IMR-90 (cell line): ENCODE measurements around the gene FHAD1. TPM values are rescaled to one million over a fixed set of nuclear protein-coding genes. Genes with fewer than 3 reads are reported as not detected.

ENCODE experiments used
- ATAC-seq: fragments of 200-7000 bp; cut with Tn5 transposase; 2 replicates; pipeline ENCODE4 v1.9.1; 2020; ENCODE audit warnings: low read depth, mild to moderate bottlenecking, moderate library complexity
- BruUV-seq: library from RNA; stranded (reverse); fragments of 400-500 nt; replicated peaks from 2 replicates; lab custom pipeline; 2021; lab: Mats Ljungman, UMichigan
- CTCF ChIA-PET: fragments of 300-600 bp; formaldehyde crosslinking; extraction: SDS; loops from one replicate; lab custom pipeline; 2021; ENCODE audit warnings: antibody characterized with exemption; lab: Yijun Ruan, JAX
- POLR2A ChIA-PET: fragments of 300-600 bp; sonication (Branson Sonifier 250); formaldehyde crosslinking; loops from one replicate; lab custom pipeline; 2022; ENCODE audit warnings: antibody characterized with exemption; ENCODE audit not compliant: unreplicated experiment; lab: Charles Lee
- DNase-seq: peaks from one replicate; pipeline ENCODE4 v3.0.0; 2013
- H2AFZ ChIP-seq: replicated peaks from 2 replicates; pipeline ENCODE3; 2013; ENCODE audit warnings: low read length, mild to moderate bottlenecking; ENCODE audit not compliant: poor library complexity
- H2AK5ac ChIP-seq: 2 replicates; pipeline ENCODE4 v1.6.1; 2013; ENCODE audit warnings: low read depth, low read length, inconsistent platforms
- H2AK9ac ChIP-seq: replicated peaks from 2 replicates; pipeline ENCODE3; 2013; ENCODE audit warnings: mild to moderate bottlenecking, low read depth, low read length, moderate library complexity; ENCODE audit not compliant: poor library complexity
- H2BK120ac ChIP-seq: 2 replicates; pipeline ENCODE4 v1.6.1; 2013; ENCODE audit warnings: low read depth, low read length, inconsistent platforms
- H2BK15ac ChIP-seq: 3 replicates; pipeline ENCODE4 v1.6.1; 2013; ENCODE audit warnings: low read depth, low read length, inconsistent platforms
- H2BK20ac ChIP-seq: 2 replicates; pipeline ENCODE4 v1.6.1; 2013; ENCODE audit warnings: low read depth, mild to moderate bottlenecking, inconsistent platforms, low read length, moderate library complexity
- H2BK5ac ChIP-seq: 2 replicates; pipeline ENCODE4 v1.6.1; 2013; ENCODE audit warnings: mild to moderate bottlenecking, low read depth, low read length, inconsistent platforms; ENCODE audit not compliant: poor library complexity, severe bottlenecking
- H3K14ac ChIP-seq: replicated peaks from 2 replicates; pipeline ENCODE4 v1.6.1; 2013; ENCODE audit warnings: low read depth, low read length, inconsistent platforms
- H3K18ac ChIP-seq: 2 replicates; pipeline ENCODE4 v1.6.1; 2013; ENCODE audit warnings: low read depth, low read length, control low read depth
- H3K23ac ChIP-seq: 2 replicates; pipeline ENCODE4 v1.6.1; 2013; ENCODE audit warnings: low read depth, low read length, inconsistent platforms
- H3K27ac ChIP-seq: 2 replicates; pipeline ENCODE4 v1.5.1; 2013; ENCODE audit warnings: mild to moderate bottlenecking, control low read depth, low read length; ENCODE audit not compliant: insufficient read depth
- H3K27me3 ChIP-seq: 2 replicates; pipeline ENCODE4 v1.6.1; 2013; ENCODE audit warnings: low read length; ENCODE audit not compliant: control insufficient read depth, insufficient read depth
- H3K36me3 ChIP-seq: 2 replicates; pipeline ENCODE4 v1.6.1; 2013; ENCODE audit warnings: low read length, mixed read lengths; ENCODE audit not compliant: control insufficient read depth, insufficient read depth
- H3K4ac ChIP-seq: 2 replicates; pipeline ENCODE4 v1.6.1; 2013; ENCODE audit warnings: low read depth, low read length, inconsistent platforms
- H3K4me1 ChIP-seq: 2 replicates; pipeline ENCODE4 v1.6.1; 2013; ENCODE audit warnings: low read length, mixed read lengths; ENCODE audit not compliant: control insufficient read depth, insufficient read depth
- H3K4me2 ChIP-seq: 2 replicates; pipeline ENCODE4 v1.6.1; 2013; ENCODE audit warnings: low read depth, mild to moderate bottlenecking, control low read depth, low read length, moderate library complexity
- H3K4me3 ChIP-seq: 2 replicates; pipeline ENCODE4 v1.5.1; 2013; ENCODE audit warnings: low read depth, mild to moderate bottlenecking, control low read depth, low read length, moderate library complexity; ENCODE audit not compliant: insufficient read depth
- H3K56ac ChIP-seq: 2 replicates; pipeline ENCODE4 v1.6.1; 2013; ENCODE audit warnings: low read length, inconsistent platforms; ENCODE audit not compliant: insufficient read depth; ENCODE audit errors: extremely low read depth
- H3K79me1 ChIP-seq, 2 experiments: 2 replicates each; pipeline ENCODE4 v1.6.1; 2013; ENCODE audit warnings: low read length in 2 of 2, inconsistent platforms in 1 of 2, low read depth in 1 of 2
- H3K9ac ChIP-seq: 2 replicates; pipeline ENCODE4 v1.6.1; 2013; ENCODE audit warnings: low read depth, low read length, control low read depth
- H3K9me1 ChIP-seq: 2 replicates; pipeline ENCODE4 v1.6.1; 2013; ENCODE audit warnings: low read length, inconsistent platforms; ENCODE audit not compliant: insufficient read depth
- H3K9me3 ChIP-seq: 2 replicates; pipeline ENCODE4 v1.6.1; 2013; ENCODE audit warnings: low read length; ENCODE audit not compliant: control insufficient read depth, insufficient read depth
- H4K20me1 ChIP-seq: 2 replicates; pipeline ENCODE4 v1.6.1; 2013; ENCODE audit warnings: low read length, inconsistent platforms; ENCODE audit not compliant: insufficient read depth
- H4K5ac ChIP-seq: 2 replicates; pipeline ENCODE4 v1.6.1; 2013; ENCODE audit warnings: mild to moderate bottlenecking, low read depth, low read length, control low read depth
- H4K8ac ChIP-seq, 2 experiments: 2 replicates each; pipeline ENCODE4 v1.6.1; 2013; ENCODE audit warnings: low read depth in 2 of 2, low read length in 2 of 2, control low read depth in 1 of 2, inconsistent platforms in 1 of 2
- H4K91ac ChIP-seq: 2 replicates; pipeline ENCODE4 v1.6.1; 2013; ENCODE audit warnings: low read depth, low read length, inconsistent platforms; ENCODE audit not compliant: insufficient read depth
- POLR2A ChIP-seq: IDR thresholded peaks from 2 replicates; pipeline ENCODE4 v1.6.1; 2012; ENCODE audit warnings: mild to moderate bottlenecking, low read depth, low read length
- RAD21 ChIP-seq: IDR thresholded peaks from 2 replicates; pipeline ENCODE4 v1.6.1; 2012; ENCODE audit warnings: low read length, improper control_type of control experiment
- SMC3 ChIP-seq: fragments of 150-350 bp; IDR thresholded peaks from 2 replicates; pipeline ENCODE4 v1.6.1; 2016; ENCODE audit warnings: low read depth, mild to moderate bottlenecking, antibody characterized with exemption, low read length, moderate library complexity
- WGBS, 2 experiments: methylation state at CpG; one replicate each; pipeline versions ENCODE4 v1.1.5 to v1.1.7; 2013; ENCODE audit warnings: missing lambda C conversion rate in 2 of 2; ENCODE audit not compliant: insufficient read length in 1 of 2; ENCODE audit errors: extremely low coverage in 2 of 2; 5-methylcytosine and 5-hydroxymethylcytosine counted together
- dilution Hi-C: fragments of 300-500 bp; cut with HindIII; formaldehyde crosslinking; loops from one replicate; pipeline ENCODE4 v1.14.3; 2018; ENCODE audit warnings: low sequenced_read_pairs; ENCODE audit not compliant: unreplicated experiment
- in situ Hi-C: fragments of 300-500 bp; cut with MboI; formaldehyde crosslinking; loops from 3 replicates; pipeline ENCODE4 v1.14.3; 2019; ENCODE audit warnings: low sequenced_read_pairs, inconsistent platforms, mixed read lengths
- intact Hi-C: fragments of 100-400 bp; cut with micrococcal nuclease; formaldehyde crosslinking; loops from 2 replicates; pipeline ENCODE4 v1.10.0; 2022
- polyA plus RNA-seq, 3 experiments: library from polyadenylated mRNA; depleted of rRNA; stranded (reverse); fragments of >200 nt; gene quantifications; 2 replicates each; pipeline ENCODE4 v1.2.3, GENCODE V29; 2012; ENCODE audit warnings: low replicate concordance in 1 of 3
- total RNA-seq: library from RNA; depleted of rRNA; stranded (reverse); fragments of >200 nt; gene quantifications from 2 replicates; pipeline ENCODE4 v1.2.3, GENCODE V29; 2012
- TF ChIP-seq, protein P1 (sequence below): fragments of 150-350 bp; IDR thresholded peaks from 2 replicates; pipeline ENCODE4 v1.6.1; 2017; ENCODE audit warnings: mild to moderate bottlenecking, antibody characterized with exemption, low read length, low read depth
- TF ChIP-seq, protein P2 (sequence below): conservative IDR thresholded peaks from 2 replicates; pipeline ENCODE4 v1.5.1; 2012; ENCODE audit warnings: mild to moderate bottlenecking, low read depth, low read length, improper control_type of control experiment

Gene FHAD1
- total and polyA plus RNA-seq, 2 of the 4 experiments (the other 2 are of a cell fraction): not detected

- H4K20me1 ChIP-seq: no peaks in the 10 kb centered on the region
- peaks cover 2% of the 10 kb centered on the region; the same call in 1 of the 2 replicates for H3K9me3 ChIP-seq
- H3K14ac ChIP-seq: no peak overlapping the region
- H4K8ac ChIP-seq: no peak overlapping the region
- intact Hi-C loops: loop anchor here (1.0 to 5.0 kb wide), 3 partner anchors 108 to 199 kb away; partner anchors contain the start of gene CASP9
- peak overlapping the region; percentile 83 for H2AFZ ChIP-seq
- POLR2A ChIA-PET: no interaction called here
- H2BK20ac ChIP-seq: no peak overlapping the region
- TF ChIP-seq, protein P1, sequence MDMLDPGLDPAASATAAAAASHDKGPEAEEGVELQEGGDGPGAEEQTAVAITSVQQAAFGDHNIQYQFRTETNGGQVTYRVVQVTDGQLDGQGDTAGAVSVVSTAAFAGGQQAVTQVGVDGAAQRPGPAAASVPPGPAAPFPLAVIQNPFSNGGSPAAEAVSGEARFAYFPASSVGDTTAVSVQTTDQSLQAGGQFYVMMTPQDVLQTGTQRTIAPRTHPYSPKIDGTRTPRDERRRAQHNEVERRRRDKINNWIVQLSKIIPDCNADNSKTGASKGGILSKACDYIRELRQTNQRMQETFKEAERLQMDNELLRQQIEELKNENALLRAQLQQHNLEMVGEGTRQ: no peak
- TF ChIP-seq POLR2A (no peak), RAD21 (peak; percentile 93), SMC3 (peak; percentile 96)
- TF ChIP-seq, protein P2, sequence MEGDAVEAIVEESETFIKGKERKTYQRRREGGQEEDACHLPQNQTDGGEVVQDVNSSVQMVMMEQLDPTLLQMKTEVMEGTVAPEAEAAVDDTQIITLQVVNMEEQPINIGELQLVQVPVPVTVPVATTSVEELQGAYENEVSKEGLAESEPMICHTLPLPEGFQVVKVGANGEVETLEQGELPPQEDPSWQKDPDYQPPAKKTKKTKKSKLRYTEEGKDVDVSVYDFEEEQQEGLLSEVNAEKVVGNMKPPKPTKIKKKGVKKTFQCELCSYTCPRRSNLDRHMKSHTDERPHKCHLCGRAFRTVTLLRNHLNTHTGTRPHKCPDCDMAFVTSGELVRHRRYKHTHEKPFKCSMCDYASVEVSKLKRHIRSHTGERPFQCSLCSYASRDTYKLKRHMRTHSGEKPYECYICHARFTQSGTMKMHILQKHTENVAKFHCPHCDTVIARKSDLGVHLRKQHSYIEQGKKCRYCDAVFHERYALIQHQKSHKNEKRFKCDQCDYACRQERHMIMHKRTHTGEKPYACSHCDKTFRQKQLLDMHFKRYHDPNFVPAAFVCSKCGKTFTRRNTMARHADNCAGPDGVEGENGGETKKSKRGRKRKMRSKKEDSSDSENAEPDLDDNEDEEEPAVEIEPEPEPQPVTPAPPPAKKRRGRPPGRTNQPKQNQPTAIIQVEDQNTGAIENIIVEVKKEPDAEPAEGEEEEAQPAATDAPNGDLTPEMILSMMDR: peak; percentile 93
- BruUV-seq: no TSS peak
- no peak overlapping the region for H4K91ac ChIP-seq
- H2BK120ac ChIP-seq: no peak overlapping the region
- no peaks in the 10 kb centered on the region for H3K27me3 ChIP-seq
- H3K4me3 ChIP-seq: no peak overlapping the region
- no peak overlapping the region for H2AK9ac ChIP-seq
- H3K79me1 ChIP-seq: no peaks in the 10 kb centered on the region
- no peak overlapping the region for H3K9ac ChIP-seq
- no peaks in the 10 kb centered on the region; the same call in 1 of the 2 replicates for H3K4me1 ChIP-seq
- in situ Hi-C loops: no loop called here
- no peak overlapping the region for H3K18ac ChIP-seq
- H2BK5ac ChIP-seq: no peak overlapping the region
- H3K56ac ChIP-seq: no peak overlapping the region
- H4K5ac ChIP-seq: no peak overlapping the region
- no peaks in the 10 kb centered on the region for H3K9me1 ChIP-seq
- no CpG with 5 or more reads among the region's 15 CpGs for WGBS, 2 experiments
- no peak overlapping the region for H2AK5ac ChIP-seq
- H3K27ac ChIP-seq: no peak overlapping the region
- DNase-seq (peak; percentile 80), ATAC-seq (peak; percentile 98)
- H3K23ac ChIP-seq: no peak overlapping the region
- H3K4ac ChIP-seq: no peak overlapping the region
- dilution Hi-C loops: no loop called here
- CTCF ChIA-PET: interaction anchor here (0.5 to 3.8 kb wide), 13 partner anchors 9 to 969 kb away, joined by 3 to 25 read pairs (median 4); no protein-coding TSS in a partner anchor
- no peaks in the 10 kb centered on the region for H3K36me3 ChIP-seq
- H3K4me2 ChIP-seq: no peak overlapping the region
- H2BK15ac ChIP-seq: no peak overlapping the region
Observed at GRCh38 chr1:15323351-15323988, 76.4 kb downstream of the FHAD1 start.
